ENCODE results near the gene FICD.

The FICD gene

GRCh38 chr12:108568338-108569154, 53.5 kb downstream of the FICD start:
- peak; percentile 88 for DNase-seq

Data from NCI-H345 (cell line).